ENCODE measurements around the gene BEND7. TPM values are rescaled to one million over a fixed set of nuclear protein-coding genes. Genes with fewer than 3 reads are reported as not detected.

The BEND7 gene
- total and polyA plus RNA-seq, 9 of the 15 experiments (the other 6 are each of a cell fraction or from before 2014, with no cell fraction given) = 1.3 to 11.4 (median 5.2) TPM

- POLR2A ChIA-PET = interaction anchor here (0.6 kb wide), 1 partner anchor 9 kb away, joined by 3 read pairs; no protein-coding TSS in a partner anchor
- BruUV-seq (replicated peaks) = no TSS peak
- H3K27ac ChIP-seq (ENCODE audit: extremely low read depth, low read depth, low read length) = no peak overlapping the region
- CTCF ChIA-PET (ENCODE audit: low intra/inter-chr PET ratio) = no interaction called here
- WGBS (ENCODE audit: insufficient coverage, low coverage, missing lambda C conversion rate) = 91% methylated on average over 3 of the region's 3 CpGs
- H3K9me3 ChIP-seq (replicated peaks; ENCODE audit: control insufficient read depth, insufficient read depth, low read depth, low read length) = peaks cover 7% of the 10 kb centered on the region; the same call in 1 of the 2 replicates
- H4K20me1 ChIP-seq (replicated peaks; ENCODE audit: control insufficient read depth, insufficient read depth, low read length) = no peaks in the 10 kb centered on the region
- no peaks in the 10 kb centered on the region for H3K36me3 ChIP-seq (ENCODE audit: control insufficient read depth, insufficient read depth, low read length)
- ATAC-seq (no peak), FAIRE-seq (no peak), DNase-seq (ENCODE audit: extremely low read depth in 1 of 4, low spot score in 3 of 4) (no peak)
- intact Hi-C loops (cut with micrococcal nuclease) = no loop called here
- no peak overlapping the region for H2AFZ ChIP-seq (ENCODE audit: low read depth, low read length)
- peaks cover 0 to 6% of the 10 kb centered on the region in 2 experiments; a peak in 3 of 5 replicates for H3K4me1 ChIP-seq (replicated peaks in 1 of 2; ENCODE audit: control insufficient read depth in 2 of 2, insufficient read depth in 2 of 2, low read length in 2 of 2)
- no peaks in the 10 kb centered on the region for H3K79me2 ChIP-seq (ENCODE audit: control insufficient read depth, insufficient read depth, low read length)
- in situ Hi-C loops (cut with MboI) = no loop called here
- no peak overlapping the region for H3K9ac ChIP-seq (ENCODE audit: insufficient read depth in 1 of 2, low read depth in 2 of 2, low read length in 2 of 2)
- H3K27me3 ChIP-seq (ENCODE audit: control insufficient read depth in 2 of 2, insufficient read depth in 2 of 2, low read length in 2 of 2) = no peaks in the 10 kb centered on the region
- no peak overlapping the region for H3K4me3 ChIP-seq
- H3K4me2 ChIP-seq (ENCODE audit: insufficient read depth, low read length) = no peak overlapping the region
- H3K9me1 ChIP-seq (ENCODE audit: control insufficient read depth, insufficient read depth, low read length) = no peaks in the 10 kb centered on the region
- TF ChIP-seq HOXB6 (CRISPR knock-in tag; IDR thresholded peaks at IDR 0.05; ENCODE audit: borderline replicate concordance) (no peak), CEBPB (tag; IDR thresholded peaks at IDR 0.05) (no peak), HDAC1 (IDR thresholded peaks at IDR 0.05) (no peak), KDM4B (IDR thresholded peaks at IDR 0.05; ENCODE audit: borderline replicate concordance in 2 of 2, low read depth in 1 of 2) (no peak), ZNF143 (CRISPR knock-in tag; IDR thresholded peaks at IDR 0.05) (no peak), ZNF165 (CRISPR knock-in tag; IDR thresholded peaks at IDR 0.05; ENCODE audit: borderline replicate concordance) (no peak), ARID4B (CRISPR knock-in tag; IDR thresholded peaks at IDR 0.05) (no peak), ZBTB17 (CRISPR knock-in tag; IDR thresholded peaks at IDR 0.05) (no peak), PHB (CRISPR knock-in tag; IDR thresholded peaks at IDR 0.05) (no peak), PRDM10 (IDR thresholded peaks at IDR 0.05; ENCODE audit: partially characterized antibody) (no peak), BCLAF1 (IDR thresholded peaks at IDR 0.05; ENCODE audit: borderline replicate concordance in 1 of 2, control insufficient read depth in 1 of 2, low read depth in 2 of 2, low read length in 1 of 2) (no peak)
These were observed 133.3 kb downstream of the BEND7 start for GRCh38 chr10:13395540-13395939.

Data from K562 (cell line).